GM03348 (cell line): ENCODE results near the gene SYCP2L.

Source experiments
- DNase-seq: peaks from one replicate; pipeline ENCODE4 v3.0.0; 2012; ENCODE audit warnings: low spot score

The SYCP2L gene

GRCh38 chr6:11008821-11009220 is 122.0 kb downstream of the SYCP2L start:
- DNase-seq = peak; percentile 73

DNA sequence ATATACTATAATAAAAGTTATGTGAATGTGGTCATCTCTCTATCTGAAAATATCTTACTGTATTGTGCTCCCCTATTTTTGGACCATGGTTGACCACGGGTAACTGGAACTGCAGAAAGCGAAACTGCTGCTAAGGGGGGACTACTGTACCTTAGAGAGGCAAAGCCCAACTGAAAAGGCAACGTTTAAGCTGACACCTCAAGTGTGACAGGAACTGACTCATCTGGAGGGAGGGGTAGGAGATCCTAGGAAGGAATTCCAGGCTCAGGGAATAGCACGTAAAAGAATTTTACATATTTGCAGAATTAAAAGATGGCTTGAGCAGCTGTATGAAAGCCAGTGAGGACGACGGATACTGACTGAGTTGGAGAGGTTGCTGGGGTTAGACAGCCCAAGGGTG is 122.5 kb downstream of the SYCP2L start:
- DNase-seq = peak; percentile 63

DNA sequence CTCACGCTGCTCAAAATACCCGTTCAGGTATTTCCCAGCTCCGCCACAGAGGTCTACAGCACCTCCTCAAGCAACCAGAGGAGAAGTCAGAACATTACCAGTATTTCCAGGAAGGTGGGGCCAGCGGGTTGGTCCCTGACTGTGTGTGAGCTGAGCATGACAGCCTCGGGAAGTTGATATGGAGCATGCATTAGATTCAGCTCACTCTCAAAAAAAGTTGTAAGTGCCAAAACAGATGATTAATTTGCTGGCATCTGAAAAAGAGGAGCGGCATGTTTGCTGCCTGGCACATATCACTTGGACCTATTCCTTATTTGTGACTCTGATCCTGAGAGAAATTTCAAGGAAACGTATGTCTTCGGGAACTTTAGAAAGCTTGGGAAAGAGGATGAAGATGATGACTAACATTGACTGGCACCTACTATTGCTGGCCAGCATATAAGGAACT is 125.0 kb downstream of the SYCP2L start:
- no peak for DNase-seq

DNA sequence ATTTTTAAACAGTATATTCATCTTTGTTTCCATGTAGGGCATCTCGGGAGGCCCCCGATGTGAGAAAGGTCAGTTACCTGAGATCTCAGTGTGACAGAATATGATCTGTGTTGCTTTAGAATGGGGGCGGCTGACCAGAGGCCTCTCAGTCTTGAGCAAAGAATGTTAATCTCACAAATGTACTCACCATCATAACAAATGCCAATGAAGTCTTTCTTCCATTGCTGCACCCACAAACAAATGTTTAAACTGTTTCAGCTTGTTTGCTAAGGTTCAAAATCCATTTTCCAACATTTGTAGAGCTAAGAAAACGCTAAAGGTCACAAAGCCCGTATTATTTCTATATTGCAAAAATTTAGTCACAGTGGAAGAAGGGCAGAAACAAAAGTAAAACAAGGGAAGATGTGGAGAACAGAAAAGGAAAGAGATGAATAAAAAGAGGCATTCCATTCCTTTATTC is 125.5 kb downstream of the SYCP2L start:
- no peak for DNase-seq

DNA sequence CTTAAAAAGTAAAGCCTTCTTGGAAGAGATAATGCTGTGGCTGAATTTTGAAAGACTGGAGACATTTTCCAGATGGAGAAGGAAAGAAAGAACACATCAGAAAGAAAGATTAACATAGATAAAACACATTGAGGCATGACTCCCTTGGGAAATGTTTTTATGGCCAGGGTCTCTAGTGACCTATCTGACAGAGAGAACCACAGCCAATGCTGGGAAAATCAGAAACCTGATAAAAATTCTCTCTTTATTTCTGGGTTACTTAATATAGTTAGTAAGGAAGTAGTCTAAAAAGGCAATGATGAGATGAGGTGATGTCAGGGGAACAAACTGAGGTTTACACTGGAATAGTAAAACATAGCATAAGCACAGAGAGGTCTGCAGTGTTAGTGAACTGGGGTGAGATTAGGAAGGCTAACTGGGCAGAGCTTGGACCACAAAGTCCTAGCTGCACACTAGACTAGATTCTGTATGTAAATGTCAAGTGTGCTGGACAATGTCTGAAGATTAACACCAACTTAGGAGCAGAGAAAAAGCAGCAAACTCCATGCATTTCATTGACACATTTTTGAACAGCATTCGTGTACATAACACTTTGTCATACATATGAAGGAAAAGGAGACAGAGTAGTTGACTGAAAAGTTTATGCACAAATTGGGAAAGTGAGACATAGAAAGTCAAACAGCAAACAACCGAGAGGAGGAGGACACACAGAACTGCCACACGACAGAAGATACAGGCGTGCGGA is 126.3 kb downstream of the SYCP2L start:
- no peak for DNase-seq

GRCh38 chr6:11013721-11014070 is 126.8 kb downstream of the SYCP2L start:
- no peak for DNase-seq

DNA sequence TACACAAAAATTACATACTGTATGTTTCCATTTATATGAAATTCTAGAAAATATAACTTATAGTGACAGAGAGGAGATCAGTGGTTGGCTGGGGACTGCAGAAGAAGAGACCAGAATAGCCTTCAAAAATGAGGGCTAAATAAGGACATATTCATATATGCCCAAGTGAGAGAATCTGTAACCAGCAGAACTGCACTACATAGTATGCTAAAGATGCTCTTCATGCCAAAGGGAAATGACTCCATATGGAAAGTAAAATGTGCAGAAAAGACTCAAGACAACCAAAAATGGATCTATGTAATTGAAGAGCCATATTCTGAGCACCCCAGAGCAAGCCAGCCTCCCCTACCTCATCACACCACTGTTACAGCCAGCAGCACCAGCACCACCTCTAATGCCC is 128.2 kb downstream of the SYCP2L start:
- no peak for DNase-seq

GRCh38 chr6:11016452-11016851 is 129.6 kb downstream of the SYCP2L start:
- DNase-seq = no peak

DNA sequence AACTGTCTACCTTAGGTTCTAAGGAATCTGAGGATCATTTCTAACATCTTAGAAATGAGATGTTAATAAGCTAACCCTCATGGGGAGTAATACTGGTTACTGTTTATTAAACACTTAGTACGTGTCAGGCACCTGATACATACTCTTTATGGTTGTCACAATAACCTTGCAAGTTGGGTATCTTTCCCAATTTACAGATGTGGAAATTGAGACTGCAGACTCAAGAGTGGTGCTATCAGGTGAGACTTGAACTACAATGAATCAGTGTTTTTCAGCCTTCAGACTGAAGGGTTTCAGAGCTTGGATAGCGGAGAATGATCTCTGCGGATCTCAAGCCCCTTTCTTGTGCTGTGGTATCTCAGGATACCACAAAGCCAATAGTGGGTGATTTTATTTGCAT is 130.2 kb downstream of the SYCP2L start:
- DNase-seq = no peak

DNA sequence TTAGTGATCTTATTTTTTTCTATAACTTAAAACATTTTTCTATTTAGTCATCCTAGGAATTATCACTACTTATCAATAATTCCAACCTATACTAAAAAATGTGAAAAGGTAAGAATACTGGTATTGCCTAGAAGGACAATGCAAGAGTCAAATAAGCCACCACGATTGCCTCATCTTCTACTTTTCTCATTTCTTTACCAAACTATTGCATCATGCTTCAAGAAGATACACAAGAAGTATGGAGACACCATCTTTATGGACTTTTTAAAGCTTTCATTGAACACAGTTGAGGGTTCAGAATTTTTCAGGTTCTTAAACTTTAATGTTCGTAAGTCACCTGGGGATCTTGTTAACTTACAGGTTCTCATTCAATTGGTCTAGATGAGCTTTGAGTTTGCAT is 131.4 kb downstream of the SYCP2L start:
- DNase-seq = no peak

GRCh38 chr6:11021003-11021402 is 134.2 kb downstream of the SYCP2L start:
- no peak for DNase-seq

DNA sequence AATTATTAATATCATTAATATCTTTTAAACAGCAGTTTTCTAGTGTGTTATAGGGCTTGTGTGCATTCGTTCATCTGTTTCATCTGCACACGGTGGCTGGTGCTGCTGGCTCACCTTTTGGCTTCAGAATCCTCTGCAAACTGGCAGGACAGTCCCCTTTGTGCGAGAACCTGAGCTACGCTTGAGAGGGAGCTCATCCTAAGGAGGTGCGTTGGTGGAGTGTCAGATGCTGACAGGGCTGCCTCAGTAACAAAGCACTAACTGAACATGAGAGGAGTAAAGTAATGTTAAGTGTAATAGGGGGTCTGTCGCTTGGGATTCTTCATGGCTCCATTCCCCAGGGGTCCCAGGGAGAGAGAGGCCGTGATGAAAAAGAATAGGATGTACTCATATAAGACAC is 134.9 kb downstream of the SYCP2L start:
- no peak for DNase-seq

DNA sequence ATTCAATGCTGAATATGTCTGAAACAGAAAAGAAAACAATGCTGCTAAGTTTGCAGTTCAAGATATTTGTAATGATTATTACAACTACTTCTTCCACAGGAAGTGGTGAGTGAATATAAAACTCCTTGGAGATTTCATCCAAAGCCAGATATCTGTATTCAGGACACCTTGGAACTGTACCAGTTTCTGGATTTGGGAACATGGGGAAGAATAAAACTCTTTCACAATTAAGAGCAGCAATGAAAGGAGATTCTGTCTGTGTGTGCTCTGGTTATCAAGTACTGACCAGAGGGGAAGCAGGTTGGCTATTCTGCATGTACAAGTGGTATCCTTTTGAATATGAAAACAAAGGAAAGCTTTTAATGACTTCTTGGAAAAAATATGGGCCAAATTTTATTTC is 136.2 kb downstream of the SYCP2L start:
- no peak for DNase-seq
